ENCODE results near the gene DPYSL5.

GRCh38 chr2:26970928-26971627 lies 123.1 kb downstream of the DPYSL5 start:
- no peak for TF ChIP-seq CTCF (IDR thresholded peaks at IDR 0.05; ENCODE audit: insufficient read depth, low read depth, low read length)
- no peak for TF ChIP-seq EZH2 (IDR thresholded peaks at IDR 0.05; ENCODE audit: insufficient read depth, low read length)

Data from astrocyte (in vitro differentiated cells and primary cell).